GM13977 (cell line): ENCODE data around the gene FAM117B.

Source experiments
- DNase-seq: peaks from one replicate; pipeline ENCODE4 v3.0.0; 2012; ENCODE audit warnings: low spot score
- in situ Hi-C: fragments of 300-500 bp; cut with MboI; formaldehyde crosslinking; loops from one replicate; pipeline ENCODE4 v1.12.0; 2022; ENCODE audit warnings: low sequenced_read_pairs, low pct_unique_long_range_greater_than_20kb, mixed read lengths, inconsistent platforms; ENCODE audit not compliant: unreplicated experiment
- TF ChIP-seq, protein P1 (sequence below): IDR thresholded peaks from 2 replicates; pipeline ENCODE4 v1.5.1; 2012; ENCODE audit warnings: mild to moderate bottlenecking, control low read depth; ENCODE audit not compliant: insufficient read depth; ENCODE audit errors: extremely low read depth, missing control alignments

FAM117B gene

DNA sequence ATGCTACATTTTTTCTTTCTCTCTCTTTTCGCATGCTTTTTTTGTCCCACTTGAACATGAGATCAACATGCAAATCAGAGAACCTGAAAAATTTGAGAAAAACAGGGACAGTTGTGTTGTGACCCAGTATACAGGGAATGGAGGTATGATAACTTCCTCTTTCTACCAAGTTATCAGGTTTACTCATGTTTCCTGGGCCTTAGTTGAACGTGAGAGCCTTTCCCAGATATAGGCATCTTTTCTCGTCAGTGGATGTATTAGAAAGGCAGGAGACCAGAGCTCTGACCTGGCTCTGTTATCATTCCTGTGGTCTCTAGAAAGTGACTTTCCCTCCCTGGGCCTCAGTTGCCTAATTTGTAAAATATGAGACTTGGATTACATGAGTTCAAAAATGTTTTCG is 30.1 kb upstream of the FAM117B start:
- TF ChIP-seq, protein P1, sequence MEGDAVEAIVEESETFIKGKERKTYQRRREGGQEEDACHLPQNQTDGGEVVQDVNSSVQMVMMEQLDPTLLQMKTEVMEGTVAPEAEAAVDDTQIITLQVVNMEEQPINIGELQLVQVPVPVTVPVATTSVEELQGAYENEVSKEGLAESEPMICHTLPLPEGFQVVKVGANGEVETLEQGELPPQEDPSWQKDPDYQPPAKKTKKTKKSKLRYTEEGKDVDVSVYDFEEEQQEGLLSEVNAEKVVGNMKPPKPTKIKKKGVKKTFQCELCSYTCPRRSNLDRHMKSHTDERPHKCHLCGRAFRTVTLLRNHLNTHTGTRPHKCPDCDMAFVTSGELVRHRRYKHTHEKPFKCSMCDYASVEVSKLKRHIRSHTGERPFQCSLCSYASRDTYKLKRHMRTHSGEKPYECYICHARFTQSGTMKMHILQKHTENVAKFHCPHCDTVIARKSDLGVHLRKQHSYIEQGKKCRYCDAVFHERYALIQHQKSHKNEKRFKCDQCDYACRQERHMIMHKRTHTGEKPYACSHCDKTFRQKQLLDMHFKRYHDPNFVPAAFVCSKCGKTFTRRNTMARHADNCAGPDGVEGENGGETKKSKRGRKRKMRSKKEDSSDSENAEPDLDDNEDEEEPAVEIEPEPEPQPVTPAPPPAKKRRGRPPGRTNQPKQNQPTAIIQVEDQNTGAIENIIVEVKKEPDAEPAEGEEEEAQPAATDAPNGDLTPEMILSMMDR = no peak
- in situ Hi-C loops = no loop called here
- no peak for DNase-seq

DNA sequence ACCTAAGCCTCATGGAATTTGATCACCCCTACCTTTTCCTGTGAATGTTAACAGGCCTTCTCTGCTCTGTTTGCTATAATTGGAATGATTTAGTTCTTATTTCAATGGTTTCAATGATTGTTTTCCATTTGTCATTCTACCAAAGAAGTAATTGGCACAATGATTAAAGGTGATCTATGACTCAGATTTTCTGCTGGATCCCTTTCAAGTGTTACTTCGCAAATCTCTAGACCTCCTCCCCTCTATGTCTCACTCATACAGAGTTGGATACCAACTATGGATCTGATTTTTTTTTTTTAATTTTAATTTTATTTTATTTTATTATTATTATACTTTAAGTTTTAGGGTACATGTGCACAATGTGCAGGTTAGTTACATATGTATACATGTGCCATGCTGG is 29.6 kb upstream of the FAM117B start:
- TF ChIP-seq, protein P1 = no peak
- DNase-seq = no peak

DNA sequence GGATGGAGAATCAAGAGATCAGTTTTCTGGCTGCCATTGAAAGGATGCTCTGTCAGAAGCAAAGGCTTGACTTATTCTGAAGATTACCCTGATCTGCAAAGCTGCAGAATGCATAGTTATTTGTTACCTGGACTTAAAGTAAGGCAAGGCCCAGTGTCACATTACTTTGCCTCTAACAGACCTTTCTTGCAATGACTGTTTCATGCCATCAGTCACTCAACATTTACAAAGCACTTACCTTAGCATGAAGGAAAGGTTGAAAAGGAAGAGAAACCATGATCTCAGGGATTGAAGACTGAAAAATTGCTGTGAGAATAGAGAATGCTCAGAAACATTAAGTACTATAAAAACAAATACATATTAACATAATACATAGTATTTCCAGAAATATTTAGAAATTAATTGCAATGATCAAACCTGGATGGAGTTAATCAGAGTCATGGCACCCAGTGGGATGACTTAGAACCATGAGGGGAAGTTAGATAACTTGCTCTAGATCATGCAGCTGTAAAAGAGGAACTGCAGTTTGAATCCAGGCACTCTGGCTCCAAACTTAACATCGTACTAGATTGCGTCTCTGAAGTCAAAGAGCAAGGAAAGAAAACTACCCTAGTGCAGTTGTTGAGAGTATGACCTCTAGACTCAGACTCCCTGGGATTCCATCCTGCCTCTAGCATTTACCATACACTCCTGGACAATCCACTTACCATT is 26.5 kb upstream of the FAM117B start:
- TF ChIP-seq, protein P1 = no peak
- DNase-seq = peak; percentile 23
- in situ Hi-C loops = no loop called here

More for the DNA sequence above, 29.6 kb upstream of the FAM117B start:
- in situ Hi-C loops = no loop called here

DNA sequence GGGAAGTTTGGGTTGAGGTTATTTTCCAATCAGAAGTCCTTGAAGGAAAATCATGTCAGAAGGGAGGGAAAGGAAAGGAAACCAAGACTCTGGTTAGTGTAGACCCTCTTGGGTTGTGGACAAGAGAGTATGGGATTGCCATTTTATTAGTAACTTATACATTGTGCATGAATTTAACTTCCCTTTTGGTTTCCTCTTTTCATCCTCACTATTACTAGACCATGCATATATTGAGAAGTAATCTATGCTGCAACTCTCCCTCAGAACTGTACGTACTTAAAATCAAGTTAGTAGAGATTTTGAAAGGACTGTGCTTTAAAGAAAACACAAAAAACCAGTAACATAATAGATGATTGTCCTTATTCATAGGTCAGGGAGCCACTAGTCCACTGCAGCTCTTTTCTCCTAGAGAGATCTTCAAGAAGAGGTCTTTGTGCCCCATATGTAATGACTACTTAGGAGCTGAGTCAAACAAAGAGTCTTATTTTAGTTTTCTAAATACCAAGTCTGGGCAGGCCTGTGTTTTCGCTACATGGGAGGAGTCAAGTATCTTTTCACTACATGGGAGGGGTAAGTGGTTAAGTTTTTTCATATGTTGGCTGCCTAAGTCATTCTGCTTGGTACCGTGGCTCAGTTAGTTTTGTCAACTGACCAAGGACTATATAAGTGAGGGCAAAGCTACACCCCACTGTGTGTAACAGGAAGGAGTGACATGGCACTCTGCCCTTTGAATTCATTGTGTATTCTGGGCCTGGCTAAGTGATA is 25.2 kb upstream of the FAM117B start:
- TF ChIP-seq, protein P1 = no peak
- in situ Hi-C loops = no loop called here
- DNase-seq = peak; percentile 59

DNA sequence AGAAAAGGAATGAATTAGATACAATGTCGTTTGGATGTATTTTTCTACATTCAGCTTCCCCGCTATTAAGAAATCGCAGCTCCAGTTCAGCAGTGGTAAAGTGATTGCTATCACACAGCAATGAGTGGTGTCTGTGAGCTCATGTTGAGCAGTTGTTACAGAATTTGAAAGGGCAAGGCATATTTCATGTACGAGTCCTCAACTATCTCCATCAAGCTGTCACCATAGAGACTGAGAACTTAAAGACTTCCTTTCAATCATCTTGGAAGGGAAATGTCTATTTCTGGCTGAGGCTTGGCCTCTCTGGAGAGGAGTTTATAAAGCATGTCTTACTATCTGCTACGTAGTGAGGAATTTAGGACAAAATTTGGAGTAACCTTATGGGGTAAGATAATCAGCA is 24.4 kb upstream of the FAM117B start:
- DNase-seq = no peak
- in situ Hi-C loops = no loop called here
- TF ChIP-seq, protein P1 = no peak

DNA sequence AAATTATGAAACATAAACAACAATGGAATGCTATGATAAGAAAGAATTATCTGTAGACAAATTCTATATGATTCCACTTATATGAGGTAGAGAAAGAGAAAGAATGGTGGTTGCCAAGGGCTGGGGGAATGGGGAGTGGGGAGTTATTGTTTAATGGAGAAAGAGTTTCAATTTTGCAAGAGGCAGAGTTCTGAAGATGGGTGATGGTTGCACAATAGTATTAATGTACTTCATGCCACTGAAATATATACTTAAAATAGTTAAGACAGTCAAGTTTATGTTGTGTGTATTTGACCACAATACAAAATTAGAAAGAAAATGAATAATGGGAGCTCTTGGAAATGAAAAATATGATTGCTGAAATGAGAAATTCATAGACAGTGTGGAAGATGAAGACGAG is 22.6 kb upstream of the FAM117B start:
- DNase-seq = no peak
- TF ChIP-seq, protein P1 = no peak
- in situ Hi-C loops = no loop called here
